Mesothelial cell of epicardium (in vitro differentiated cells): ENCODE measurements around the gene CENPP. TPM values are rescaled to one million over a fixed set of nuclear protein-coding genes. Genes with fewer than 3 reads are reported as not detected.

ENCODE experiments used
- DNase-seq, 2 experiments: peaks; one replicate each; pipeline ENCODE4 v3.0.0; 2021; ENCODE audit warnings: low spot score in 2 of 2; ENCODE audit not compliant: unreplicated experiment in 2 of 2
- H3K27ac Mint-ChIP-seq: 2 replicates; pipeline ENCODE4 v1.8.0; 2021; ENCODE audit warnings: mixed read lengths
- H3K27me3 Mint-ChIP-seq: 2 replicates; pipeline ENCODE4 v1.8.0; 2021; ENCODE audit warnings: low read depth, mixed read lengths
- H3K36me3 Mint-ChIP-seq: 2 replicates; pipeline ENCODE4 v1.8.0; 2021; ENCODE audit warnings: mixed read lengths
- H3K4me1 Mint-ChIP-seq: 2 replicates; pipeline ENCODE4 v1.8.0; 2021; ENCODE audit warnings: mixed read lengths
- H3K4me3 Mint-ChIP-seq: 2 replicates; pipeline ENCODE4 v1.8.0; 2021; ENCODE audit warnings: mild to moderate bottlenecking, moderate library complexity, mixed read lengths
- H3K9me3 Mint-ChIP-seq: 2 replicates; pipeline ENCODE4 v1.8.0; 2021; ENCODE audit warnings: mixed read lengths
- total RNA-seq: library from RNA; stranded (reverse); gene quantifications from 3 replicates; pipeline ENCODE4 v1.2.1, GENCODE V29; 2021
- TF ChIP-seq, protein P1 (sequence below): fragments of 200-600 bp; sonication (generic); IDR thresholded peaks from one replicate; pipeline ENCODE4 v1.5.0; 2021; ENCODE audit warnings: antibody characterized with exemption; ENCODE audit not compliant: unreplicated experiment

Gene CENPP
- total RNA-seq, 1 donor from 2014 or later, result 7.8 TPM

DNA sequence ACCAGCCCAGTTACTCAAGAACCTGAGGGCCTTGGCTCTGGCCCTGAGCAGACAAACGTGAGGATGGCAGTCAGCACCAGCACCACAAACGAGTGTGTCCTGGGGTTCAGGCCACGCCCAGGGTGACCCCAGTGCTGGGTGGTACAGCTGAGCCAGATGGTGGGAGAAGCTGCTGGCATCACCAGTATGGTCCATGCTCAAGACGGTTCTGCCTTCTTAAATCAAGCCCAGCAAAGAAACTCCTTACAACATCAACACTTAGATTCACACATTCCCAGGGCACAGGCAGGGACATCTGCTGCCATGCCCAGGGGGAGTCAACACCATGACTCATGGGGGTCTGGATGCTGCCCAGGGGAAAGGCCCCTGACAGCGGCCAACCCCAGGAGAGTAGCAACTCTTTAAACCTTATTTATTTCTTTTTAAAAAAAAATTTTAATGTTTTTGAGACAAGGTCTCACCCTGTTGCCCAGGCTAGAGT is 312.9 kb downstream of the CENPP start:
- H3K27ac Mint-ChIP-seq, result no peak overlapping the region
- H3K27me3 Mint-ChIP-seq, result no peaks in the 10 kb centered on the region
- no peak overlapping the region for H3K4me3 Mint-ChIP-seq
- no peak for DNase-seq
- no peaks in the 10 kb centered on the region for H3K9me3 Mint-ChIP-seq
- H3K36me3 Mint-ChIP-seq, result peaks cover 13% of the 10 kb centered on the region
- TF ChIP-seq, protein P1, sequence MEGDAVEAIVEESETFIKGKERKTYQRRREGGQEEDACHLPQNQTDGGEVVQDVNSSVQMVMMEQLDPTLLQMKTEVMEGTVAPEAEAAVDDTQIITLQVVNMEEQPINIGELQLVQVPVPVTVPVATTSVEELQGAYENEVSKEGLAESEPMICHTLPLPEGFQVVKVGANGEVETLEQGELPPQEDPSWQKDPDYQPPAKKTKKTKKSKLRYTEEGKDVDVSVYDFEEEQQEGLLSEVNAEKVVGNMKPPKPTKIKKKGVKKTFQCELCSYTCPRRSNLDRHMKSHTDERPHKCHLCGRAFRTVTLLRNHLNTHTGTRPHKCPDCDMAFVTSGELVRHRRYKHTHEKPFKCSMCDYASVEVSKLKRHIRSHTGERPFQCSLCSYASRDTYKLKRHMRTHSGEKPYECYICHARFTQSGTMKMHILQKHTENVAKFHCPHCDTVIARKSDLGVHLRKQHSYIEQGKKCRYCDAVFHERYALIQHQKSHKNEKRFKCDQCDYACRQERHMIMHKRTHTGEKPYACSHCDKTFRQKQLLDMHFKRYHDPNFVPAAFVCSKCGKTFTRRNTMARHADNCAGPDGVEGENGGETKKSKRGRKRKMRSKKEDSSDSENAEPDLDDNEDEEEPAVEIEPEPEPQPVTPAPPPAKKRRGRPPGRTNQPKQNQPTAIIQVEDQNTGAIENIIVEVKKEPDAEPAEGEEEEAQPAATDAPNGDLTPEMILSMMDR, result no peak
- H3K4me1 Mint-ChIP-seq, result peaks cover 25% of the 10 kb centered on the region

DNA sequence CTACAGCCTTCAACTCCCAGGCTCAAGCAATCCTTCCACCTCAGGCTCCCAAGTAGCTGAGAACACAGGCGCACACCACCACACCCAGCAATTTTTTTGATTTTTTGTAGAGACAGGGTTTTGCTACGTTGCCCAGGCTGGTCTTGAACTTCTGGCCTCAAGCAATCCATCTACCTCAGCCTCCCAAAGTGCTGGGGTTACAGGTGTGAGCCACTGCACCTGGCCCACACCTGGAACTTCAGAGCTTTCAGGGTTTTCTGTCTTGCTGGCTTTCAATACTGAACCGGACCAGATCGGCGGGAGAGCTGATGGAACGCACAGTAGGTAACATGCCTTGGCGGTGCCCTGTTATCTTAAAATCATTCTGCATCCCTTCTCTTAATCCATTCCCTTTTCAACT is 313.4 kb downstream of the CENPP start:
- no peak overlapping the region for H3K4me3 Mint-ChIP-seq
- DNase-seq, result no peak
- no peaks in the 10 kb centered on the region for H3K9me3 Mint-ChIP-seq
- H3K36me3 Mint-ChIP-seq, result peaks cover 16% of the 10 kb centered on the region
- peaks cover 25% of the 10 kb centered on the region for H3K4me1 Mint-ChIP-seq
- no peak overlapping the region for H3K27ac Mint-ChIP-seq
- no peaks in the 10 kb centered on the region for H3K27me3 Mint-ChIP-seq
- TF ChIP-seq, protein P1, result no peak

DNA sequence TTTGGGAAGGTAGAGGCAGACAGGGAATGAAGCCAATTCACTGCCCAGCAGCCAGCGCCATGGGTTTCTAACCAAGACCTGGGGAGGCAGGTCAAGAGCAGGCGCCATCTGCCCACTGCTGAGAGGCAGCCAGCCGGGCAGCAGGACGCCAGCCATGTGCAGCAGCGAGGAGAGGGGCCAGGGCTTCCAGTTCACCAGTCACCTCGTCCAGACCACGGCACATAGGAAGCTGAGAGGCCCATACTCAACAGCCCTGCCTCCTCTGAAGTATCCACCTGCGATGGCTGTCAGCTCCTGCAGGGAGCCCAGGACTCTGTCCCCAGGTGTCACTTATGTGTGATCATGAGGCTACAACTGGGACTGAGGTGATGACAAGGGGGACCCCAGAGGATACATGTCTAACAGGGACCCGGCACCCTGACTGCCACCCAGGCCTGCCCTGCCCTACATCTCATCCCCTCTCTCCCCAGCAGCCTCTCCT is 314.1 kb downstream of the CENPP start:
- H3K4me3 Mint-ChIP-seq, result no peak overlapping the region
- H3K27me3 Mint-ChIP-seq, result no peaks in the 10 kb centered on the region
- H3K9me3 Mint-ChIP-seq, result peaks cover 2% of the 10 kb centered on the region
- no peak overlapping the region for H3K27ac Mint-ChIP-seq
- peaks cover 20% of the 10 kb centered on the region for H3K36me3 Mint-ChIP-seq
- TF ChIP-seq, protein P1, result no peak
- peaks cover 23% of the 10 kb centered on the region for H3K4me1 Mint-ChIP-seq
- no peak for DNase-seq

DNA sequence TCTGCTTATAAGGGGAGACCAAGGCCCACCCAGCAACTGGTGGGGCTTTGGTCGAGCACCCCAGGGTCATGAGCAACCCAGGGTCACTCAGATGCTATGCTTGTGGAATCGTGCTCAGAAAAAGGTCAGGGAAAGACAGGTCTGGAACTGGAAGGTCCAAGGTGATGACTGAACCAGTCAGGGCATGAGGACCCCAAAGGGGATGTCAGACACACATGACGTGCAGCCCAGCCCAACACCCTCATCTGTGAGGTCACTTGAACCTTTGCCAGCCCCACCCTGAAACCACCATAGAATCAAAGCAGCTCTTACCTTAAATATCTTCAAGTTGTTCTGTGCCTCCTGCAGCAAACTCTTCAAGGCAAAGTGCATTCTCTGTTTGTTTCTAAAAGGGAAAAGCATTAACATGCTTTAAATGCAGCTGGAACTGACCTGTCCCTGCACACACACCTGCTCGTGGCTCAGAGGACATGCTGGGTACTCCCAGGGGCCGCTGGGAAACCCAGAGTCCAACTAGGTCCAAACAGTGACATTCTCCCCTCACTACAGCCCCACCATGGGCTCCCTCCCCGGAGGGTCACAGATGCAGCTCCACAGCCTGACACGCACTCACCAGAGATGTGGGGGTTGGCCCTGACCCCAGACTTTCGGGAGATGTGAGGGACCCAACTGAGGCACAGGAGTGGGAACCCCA is 314.8 kb downstream of the CENPP start:
- Mint-ChIP-seq H3K4me1 (peaks cover 23% of the 10 kb centered on the region), H3K4me3 (no peak overlapping the region), H3K27ac (peak overlapping the region; percentile 95), H3K27me3 (no peaks in the 10 kb centered on the region), H3K36me3 (peaks cover 27% of the 10 kb centered on the region), H3K9me3 (peaks cover 7% of the 10 kb centered on the region)
- DNase-seq, result no peak
- TF ChIP-seq, protein P1, result no peak

DNA sequence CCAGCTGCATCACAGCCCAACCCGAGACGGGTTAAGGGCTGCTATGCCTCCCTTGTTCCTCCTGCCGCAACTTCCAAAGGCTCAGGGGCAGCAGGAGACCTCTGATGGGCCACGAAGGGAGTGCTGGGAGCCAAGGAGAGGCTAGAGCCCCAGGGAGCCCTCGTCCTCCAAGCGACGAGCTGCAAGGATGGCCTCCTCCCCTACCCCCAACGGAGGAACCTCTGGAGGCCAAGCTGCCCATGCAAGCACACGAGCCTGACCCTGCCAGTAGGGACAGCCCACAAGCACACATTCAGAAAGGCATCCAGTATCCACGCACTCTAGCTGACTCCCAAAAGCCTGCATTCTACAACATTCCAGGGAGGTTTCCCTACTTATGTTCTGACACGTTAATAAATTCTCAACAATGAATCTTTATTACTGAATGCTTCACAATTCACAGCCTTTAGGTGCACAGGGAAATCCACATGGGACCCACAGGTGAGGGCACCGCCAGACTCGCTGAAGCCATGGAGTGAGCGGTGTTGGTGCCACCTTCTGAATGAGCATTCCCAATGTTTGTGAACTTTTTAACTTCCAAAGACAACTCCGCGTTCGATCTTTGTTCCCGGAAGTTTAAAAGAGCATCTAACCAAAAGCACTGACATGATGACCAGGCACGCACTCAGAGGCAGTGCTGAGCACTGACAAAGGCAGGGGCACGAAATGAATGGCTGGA is 315.5 kb downstream of the CENPP start:
- TF ChIP-seq, protein P1, result no peak
- Mint-ChIP-seq H3K27ac (peak overlapping the region; percentile 95), H3K9me3 (peaks cover 14% of the 10 kb centered on the region), H3K4me1 (peaks cover 23% of the 10 kb centered on the region), H3K4me3 (peak overlapping the region; percentile 20), H3K36me3 (peaks cover 34% of the 10 kb centered on the region), H3K27me3 (no peaks in the 10 kb centered on the region)
- no peak for DNase-seq
